GM21619 (cell line): ENCODE results near the gene PTH1R.

Experiments used
- ATAC-seq: cut with Tn5 transposase; IDR thresholded peaks from one replicate; pipeline ENCODE4 v1.9.1; 2021; ENCODE audit not compliant: unreplicated experiment

PTH1R gene

DNA sequence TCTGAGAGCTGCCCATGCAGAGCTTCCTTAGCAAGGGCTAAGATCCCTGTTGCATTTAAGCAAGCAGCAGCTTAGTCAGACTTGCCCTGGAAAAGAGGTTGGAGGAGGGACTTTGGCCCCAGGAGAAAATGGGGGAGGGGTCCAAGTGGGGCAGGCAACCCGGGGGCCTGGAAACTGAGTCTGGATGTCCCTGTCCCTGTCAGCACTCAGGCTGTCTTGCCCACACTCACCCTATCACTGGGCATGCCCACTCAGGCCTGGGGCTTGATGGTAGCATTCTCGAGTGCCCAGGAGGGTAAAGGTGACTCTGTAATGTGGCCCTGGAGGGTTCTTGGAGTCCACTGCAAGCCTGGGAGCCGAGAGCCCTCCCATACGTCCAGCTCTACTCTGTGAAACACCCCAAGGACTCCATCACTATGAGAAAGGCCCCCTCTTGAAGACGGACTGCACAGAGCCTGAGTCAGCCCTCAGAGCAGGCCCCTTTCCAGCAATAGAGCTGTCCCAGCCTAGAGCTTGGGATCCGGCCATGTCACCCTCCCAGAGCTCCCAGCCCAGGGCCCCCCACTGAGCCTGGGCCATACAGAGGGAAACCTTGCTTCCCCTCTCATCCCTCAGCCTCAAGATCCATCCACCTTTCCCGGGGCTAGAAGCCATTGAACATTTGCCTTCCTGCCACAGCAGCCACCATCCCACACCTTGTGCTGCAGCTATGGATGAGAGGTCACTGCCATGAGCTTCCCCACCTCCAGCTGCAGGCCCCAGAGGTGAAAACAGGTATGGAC, 27.6 kb upstream of the PTH1R start:
- ATAC-seq, result no peak

DNA sequence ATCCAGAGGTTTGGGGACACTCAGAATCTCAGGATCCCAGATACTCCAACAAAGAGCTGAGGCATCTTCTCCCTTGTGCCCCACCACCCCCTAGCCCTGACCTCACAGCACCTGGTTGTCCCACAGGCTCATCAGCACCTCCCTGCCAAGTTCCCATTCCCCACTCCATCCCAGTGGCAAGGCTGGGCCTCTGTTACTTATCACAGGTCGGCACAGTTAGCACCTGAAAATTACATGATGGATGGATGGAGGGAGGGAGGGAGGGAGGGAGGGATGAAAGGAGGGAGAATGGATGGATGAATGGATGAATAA, 27.1 kb upstream of the PTH1R start:
- ATAC-seq, result no peak

DNA sequence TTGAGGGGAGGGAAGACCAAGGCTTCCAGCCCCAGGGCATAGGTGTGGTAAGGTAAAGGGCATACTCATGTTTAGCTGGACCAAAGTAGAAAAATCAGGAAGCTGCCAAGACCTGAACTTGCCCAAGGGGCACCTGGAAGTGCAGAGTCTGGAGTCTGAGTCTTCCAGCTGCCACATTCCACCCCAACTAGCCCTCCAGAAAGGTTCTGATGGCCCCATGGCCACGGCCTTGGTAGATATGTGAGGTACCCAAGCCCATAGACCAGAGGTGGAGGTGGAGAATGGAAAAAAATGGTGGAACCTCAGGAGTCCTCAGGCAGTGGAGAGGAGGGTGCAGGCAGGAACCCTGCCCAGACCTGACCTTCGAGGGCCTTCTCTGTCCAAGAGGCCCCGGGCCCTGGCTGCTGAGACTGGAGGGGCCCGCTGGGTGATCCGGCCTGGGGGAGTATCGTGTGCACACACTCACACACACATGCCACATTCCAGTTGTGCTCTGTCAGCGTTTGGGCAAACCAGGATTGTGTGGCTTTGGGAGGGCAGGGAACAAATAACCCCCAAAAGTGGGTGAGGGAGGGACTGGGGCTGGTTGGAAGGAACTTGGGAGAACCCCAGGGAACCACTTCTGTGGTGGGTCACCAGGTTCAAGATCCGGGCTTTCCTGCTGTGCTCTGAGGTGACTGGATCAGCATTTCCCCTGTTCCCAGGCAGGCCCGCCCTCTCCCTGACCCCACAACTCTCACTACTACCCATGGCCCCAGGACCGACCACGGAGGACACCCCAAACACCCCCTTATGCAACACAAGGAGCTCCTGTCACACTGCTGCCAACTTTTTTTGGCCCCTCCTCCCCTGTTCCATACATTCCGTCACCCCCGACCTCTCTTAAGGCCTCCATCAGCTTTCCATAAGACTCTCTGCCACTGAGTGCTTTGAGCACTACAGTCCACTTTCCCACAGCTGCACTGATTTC, 25.9 kb upstream of the PTH1R start:
- no peak for ATAC-seq

DNA sequence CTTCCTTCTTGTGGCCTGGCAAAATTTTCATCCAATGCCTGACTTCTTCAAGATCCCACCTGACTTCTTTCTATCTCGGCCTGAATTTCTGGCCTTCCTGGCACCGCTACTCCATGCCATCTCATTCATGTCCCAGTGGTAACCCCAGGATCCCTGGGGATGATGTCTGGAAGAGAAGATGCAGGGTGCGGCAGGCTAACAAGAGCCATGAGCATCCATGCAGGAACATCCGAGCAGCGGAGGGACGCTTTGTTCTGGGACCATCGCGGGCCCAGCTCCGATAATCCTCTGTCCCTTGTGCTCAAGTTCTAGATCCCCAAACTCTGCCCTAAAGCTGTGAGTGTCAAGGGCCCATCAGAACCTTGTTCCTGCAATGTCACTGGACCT, 25.2 kb upstream of the PTH1R start:
- ATAC-seq, result no peak

DNA sequence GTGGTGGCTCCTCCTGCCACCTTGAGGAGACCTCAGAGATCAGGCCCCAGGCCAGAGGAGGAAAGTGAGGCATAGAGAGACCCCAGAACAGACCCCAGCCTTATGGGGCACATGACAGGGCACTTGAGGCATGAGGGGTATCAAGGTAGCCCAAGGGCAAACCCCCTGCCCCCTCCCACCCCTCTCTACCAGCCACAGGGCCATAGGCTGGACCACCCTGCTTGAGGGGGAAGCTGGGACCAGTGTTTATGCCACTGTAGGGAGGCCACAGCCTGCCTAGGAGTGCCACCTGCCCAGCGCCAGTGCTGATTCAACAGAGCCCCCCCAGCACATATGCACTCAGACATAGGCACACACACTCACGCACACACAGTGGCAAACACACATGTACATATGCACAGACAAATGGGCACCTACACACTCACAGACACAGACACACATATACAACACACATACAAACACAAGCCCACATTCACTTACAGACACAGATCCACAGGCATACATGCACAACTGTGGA, 24.6 kb upstream of the PTH1R start:
- ATAC-seq, result no peak

DNA sequence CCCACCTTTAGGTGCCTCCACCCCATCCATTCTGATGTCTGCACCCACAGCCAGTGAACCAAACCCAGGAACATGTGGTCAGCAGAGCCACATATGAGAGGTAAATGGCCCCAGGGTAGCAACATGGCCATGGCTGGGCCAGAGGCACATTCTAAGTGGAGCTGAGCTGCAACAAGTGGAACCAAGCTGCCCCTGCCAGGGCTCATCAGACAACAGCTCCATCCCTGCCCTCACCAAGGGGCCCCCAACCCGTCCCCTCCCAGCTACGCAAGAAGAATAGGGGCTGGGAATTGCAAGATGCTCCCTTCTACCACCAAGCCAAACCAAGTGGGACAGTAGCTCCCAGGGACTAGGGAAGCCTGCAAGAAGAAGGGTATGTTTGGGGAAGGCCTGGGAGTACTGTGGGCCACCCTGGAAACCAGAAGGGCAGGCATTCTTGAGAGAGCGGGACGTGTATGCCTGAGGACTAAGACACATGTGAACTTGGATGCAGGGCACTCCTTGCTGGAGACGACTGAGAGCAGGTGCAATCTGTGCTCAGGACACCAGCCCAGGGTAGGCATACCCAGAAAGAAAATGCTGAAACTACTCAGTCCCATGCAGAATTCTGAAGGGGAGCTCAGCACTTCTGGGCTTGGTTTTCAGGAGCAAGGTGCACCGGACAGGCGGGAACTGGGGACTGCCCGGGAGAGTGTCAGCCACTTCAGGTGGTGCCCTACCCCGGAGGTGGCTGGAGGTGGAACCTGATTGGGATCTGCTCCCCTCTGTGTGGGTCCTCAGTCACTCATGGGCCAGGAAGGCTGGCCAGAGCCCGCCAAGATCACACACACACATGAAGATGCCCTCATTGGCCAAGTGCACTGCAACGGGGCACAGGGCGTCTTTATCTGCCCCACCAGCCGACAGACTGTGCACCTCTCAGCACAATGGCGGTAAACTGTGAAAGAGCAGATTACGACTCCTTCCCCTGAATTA, 23.8 kb upstream of the PTH1R start:
- no peak for ATAC-seq

DNA sequence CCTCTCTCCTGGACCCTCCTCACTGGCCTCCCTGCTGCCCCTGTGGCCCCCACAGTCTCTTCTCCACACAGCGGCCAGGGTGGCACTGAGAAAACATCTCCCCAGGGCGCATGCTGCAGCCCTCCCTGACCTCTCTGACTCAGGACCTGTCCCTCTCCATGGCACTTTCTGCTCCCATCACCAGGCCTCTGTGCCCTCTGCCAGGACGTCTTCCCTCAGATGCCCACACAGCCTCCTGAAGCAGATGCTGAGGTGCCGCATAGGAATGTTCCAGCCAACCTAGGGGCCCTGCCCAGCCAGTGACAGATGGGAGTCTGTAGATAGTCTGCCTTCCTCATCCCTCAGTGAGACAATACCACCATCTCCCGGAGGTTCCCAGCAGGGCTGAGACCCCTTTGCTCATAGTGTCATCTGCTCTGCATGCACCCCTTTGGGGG, 22.9 kb upstream of the PTH1R start:
- no peak for ATAC-seq

DNA sequence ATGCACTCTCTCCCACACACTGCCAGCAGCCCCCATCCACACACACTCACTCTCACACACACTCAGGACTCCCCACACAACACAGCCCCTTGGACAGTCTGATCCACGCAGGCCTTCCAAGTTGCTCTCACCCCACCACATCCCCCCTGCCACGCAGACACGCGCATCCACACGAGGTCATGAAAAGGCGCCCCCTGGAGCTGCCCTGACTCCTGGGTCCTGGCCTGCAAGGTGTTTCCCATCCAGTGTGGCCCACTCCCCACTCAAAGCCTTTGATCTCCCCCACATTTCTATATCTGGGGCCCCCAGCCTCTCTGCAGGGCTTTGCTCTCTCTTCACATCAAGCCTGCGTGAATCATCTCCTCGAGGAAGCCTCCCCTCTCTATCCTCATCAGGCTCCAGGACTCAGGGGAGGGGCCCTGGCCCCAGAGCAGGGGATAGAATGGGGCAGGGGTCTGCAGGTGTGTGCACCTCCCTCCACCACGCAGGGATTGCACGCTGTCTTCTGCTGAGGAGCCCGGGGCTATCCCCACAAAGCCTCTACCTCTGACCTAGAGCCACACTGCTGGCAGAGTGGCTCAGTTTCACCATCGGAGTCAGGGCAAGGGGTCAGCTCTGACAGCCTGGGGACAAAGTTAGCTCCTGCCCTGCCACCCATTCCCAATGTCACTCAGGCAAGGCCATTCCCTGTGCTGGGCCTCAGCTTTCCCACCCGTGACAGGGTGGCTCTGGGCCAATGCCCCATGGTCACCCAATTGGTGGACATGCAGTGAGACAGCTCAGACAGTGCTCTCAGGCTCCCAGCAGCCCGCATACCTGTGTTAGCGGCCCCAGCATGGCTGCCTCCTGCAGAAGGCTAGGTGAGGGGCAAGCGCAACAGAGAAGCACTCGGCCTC, 20.7 kb upstream of the PTH1R start:
- no peak for ATAC-seq

DNA sequence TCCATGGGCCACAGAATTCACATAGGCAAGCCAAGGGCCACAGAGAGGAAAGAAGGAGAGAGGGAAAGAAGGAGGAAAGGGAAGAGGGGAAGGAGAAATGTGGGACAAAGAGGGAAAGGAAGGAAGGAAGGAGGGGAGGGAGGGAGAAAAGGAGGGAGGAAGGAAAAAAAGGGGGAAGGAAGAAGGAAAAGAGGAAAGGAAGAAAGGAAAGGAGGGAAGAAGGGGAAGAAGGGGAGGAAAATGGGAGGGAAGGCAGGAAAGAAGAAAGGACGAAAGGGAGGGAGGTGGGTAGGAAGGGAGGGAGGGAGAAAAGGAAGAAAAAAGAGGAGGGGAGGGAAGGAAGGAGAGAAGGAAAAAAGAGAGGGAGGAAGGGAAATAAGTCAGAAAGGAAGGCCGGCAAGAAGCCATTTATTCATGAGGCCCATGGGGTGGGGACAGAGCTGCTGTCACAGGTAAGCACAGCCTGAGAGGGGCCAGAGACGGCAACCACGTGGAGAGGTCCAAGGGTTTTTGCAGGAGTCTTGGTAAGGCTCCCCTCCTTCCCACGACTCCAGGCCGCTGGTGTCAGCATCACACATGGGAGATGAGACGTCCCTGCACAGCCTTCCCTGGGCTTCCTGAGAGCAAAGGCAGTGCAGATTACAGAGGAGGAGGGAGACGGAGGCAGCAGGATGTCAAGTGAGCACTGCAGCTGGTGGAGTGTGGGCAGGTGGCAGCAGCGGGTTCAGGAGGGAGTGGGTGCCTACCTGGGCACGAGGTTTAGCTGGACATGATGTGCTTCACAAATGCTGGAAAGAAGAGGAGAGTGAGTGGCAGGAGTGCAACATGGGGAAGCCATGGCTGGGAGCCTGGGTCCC, 19.8 kb upstream of the PTH1R start:
- ATAC-seq, result no peak

DNA sequence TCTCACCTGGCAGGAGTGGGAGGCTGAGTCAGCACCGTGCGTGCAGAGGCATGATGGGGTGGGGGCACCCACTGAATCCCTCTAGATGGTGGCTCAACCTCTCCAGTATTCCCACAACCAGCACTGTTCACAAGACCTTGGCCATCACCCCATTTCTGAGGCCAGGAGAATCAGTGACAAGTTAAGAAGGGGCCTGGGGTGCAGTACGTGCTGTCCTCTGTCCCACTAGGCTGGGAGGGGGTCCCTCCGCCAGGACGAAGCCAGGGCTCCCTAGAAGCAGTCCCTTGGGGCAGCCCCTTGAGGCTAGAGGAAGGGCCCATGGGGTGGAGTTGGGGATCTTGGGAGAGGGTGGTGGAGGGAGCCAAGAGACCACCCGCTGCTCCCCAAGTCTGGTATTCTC, 19.1 kb upstream of the PTH1R start:
- ATAC-seq, result no peak

DNA sequence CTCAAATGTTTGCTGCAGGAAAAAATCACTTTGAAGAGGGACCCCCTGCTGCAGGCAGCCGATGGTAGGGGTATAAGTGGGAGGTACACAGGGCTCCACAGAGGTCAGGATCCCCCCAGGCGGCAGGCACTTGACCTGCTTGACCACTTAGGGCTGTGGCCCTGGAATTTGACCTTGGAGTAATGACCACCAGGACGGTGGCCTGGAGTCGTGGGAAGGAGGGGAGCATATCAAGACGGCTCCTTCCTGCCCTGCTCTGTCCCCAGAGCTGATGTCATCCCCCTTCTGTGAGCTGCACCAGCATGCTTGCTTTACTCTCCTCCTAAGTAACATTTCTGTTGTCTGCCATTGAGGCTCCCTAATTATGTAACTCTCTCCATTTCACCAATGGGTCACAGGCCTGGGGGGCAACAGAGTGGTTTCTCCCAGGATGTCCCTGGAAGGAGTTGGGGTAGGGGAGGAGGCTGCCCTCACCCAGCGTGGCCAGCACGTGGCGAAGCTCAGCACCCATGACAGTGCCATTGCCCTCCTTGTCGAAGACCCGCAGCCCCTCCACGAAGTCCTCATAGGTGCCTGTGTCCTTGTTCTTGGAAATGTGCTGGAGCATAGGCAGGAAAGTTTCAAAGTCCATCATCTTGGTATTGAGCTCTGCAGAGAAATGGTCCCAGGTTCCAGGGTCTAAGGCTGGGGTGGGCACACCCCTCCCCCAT, 18.4 kb upstream of the PTH1R start:
- ATAC-seq, result no peak

DNA sequence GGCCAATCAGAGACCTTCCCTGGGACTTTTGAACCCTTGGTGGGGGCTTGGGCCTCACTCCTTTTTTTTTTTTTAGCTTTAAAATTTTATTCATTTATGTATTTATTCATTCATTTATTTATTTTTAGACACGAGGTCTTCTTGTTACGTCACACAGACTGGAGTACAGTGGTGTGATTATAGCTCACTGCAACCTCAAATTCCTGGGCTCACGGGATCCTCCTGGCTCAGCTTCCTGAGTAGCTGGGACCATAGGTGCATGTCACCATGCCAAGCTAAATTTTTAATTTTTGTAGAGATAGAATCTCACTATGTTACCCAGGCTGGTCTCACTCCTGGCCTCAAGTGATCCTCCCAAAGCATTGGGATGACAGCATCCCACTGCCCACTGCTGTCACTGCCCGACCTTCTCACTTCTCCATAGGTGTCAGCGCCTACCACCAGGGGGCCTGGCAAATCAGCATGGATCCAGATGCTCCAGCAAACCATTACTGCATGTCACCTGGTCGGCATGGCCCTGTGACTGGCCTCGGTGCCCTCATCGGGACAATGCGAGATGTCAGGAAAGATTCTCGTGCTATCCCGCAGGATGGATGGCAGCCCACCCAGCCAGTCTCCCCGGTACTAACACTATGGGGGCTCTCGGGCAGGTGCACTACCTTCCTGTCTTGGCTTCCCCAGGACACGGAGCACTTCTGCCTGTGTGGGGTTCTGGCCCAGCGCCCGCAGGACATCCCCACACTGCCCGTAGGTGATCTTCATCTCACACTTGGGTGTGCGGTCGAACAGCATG, 17.3 kb upstream of the PTH1R start:
- ATAC-seq, result no peak

DNA sequence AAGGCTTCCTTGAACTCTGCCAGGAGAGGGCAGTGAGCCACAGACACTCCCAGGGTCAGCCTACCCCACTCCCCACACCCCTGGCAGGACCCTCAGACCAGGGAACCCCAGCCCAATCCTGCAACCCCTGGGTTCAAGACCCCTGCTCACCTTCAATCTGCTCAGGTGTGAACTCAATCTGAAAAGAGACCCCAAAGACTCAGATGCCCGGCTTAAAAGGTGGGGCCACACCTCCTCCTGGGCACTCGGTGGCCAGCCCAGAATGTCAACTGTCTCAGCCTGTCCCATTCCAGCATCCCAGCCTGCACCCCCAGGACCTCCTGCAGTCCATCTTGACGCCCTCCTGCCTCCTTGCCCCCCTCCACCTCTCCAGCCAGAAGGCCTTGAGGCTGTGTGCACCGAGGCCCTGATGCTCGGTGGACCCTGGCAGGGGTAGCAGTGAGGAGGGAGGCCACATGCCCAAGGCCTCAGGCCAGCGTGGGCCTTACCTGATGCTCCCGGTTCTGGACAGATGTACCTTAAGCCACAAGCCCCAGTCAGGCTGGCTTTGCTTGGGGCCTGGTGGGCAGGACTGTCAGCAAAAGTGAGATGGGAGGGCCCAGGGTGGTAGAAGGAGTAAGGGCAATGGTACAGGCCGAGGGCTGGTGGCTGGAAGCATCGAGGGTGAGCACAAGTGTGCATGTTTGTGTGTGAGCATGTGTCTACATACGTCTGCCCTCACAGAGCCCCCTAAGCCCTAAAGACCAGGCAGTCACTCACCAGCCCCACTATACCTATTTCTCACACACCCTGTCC, 16.5 kb upstream of the PTH1R start:
- ATAC-seq, result no peak

DNA sequence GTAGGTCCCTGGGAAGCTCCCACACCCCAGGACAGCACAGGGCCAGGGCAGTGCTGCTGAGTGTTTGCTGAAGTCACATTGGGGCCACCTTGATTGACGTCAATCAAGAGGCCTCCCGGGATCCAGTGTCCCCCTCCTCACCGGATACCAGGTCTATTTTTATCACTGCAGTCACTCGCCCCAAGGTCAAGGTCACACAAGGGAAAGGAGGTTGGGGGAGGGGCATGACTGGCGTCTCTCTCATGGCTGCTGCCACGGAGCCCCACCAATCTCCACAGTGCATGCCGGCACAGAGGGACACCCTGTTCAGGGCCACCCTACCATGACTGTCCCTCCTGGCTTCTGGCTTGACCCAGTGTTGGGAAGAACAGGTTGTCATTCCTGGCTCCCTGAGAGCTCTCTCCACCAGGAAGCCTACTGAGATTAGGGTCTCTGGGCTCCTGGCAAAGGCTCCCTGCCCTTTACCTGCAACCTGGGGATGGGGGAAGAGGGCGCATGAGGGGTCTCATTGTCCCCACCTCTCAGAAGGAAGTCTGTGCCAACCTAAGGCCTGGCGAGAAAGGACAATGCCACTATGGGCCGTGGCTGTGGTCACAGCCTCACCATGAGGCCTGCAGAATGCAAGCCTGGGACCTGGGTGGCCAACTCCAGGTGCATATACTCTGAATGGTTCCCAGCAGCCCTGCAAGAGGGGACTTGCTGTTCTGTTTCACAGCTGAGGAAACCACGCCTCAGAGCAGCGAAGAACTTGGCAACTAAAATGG, 15.7 kb upstream of the PTH1R start:
- ATAC-seq, result no peak

DNA sequence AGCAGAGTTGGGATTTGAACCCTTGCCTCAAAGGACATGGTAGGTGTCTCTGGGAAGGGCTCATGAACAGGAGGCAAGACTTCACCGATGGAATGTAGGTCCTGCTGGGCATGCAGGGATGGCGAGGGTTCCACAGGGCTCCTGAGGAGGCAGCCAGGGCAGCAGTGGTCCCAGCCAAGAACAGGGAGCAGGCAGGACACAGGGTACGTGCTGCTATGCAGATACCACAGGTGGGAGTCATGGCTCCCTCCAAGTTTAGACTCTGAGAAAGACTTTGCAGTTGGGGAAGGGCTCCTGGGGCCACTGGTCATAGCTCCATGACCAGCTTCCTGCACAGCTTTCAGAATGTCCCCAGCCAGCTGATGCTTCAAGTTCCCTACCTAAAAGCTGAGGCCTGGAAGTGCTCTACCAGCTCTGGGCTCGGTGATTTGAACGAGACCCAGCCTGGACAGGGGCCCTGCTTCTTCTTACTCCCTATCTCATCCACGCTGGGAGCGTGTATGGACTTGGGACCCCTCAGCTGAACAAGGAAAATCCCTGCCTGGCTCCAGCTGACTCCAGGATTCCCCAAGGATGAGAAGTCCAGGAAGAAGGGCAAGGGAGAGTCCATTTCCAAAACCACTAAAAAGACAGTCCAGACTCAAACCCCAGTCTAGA, 15.0 kb upstream of the PTH1R start:
- ATAC-seq, result no peak
